Kasumi-1 (cell line): ENCODE data around the gene DDX31.

Source experiments
- DNase-seq, 2 experiments: peaks; one replicate each; lab custom pipeline; 2025; lab: John Stamatoyannopoulos, UW

Gene DDX31

GRCh38 chr9:132634327-132634726 lies 35.5 kb downstream of the DDX31 start:
- DNase-seq: no peak

- no peak for DNase-seq
Observed at GRCh38 chr9:132632413-132633129, 37.2 kb downstream of the DDX31 start.

GRCh38 chr9:132631685-132632084 lies 38.1 kb downstream of the DDX31 start:
- no peak for DNase-seq

GRCh38 chr9:132631280-132631679 lies 38.5 kb downstream of the DDX31 start:
- no peak for DNase-seq

- no peak for DNase-seq
Observed at GRCh38 chr9:132630811-132631210, 39.0 kb downstream of the DDX31 start.

- no peak for DNase-seq
Observed at GRCh38 chr9:132630116-132630515, 39.7 kb downstream of the DDX31 start.

- DNase-seq: no peak
Observed at GRCh38 chr9:132628746-132629145, 41.0 kb downstream of the DDX31 start.

GRCh38 chr9:132627594-132627993 lies 42.2 kb downstream of the DDX31 start:
- no peak for DNase-seq

- DNase-seq: no peak
Observed at GRCh38 chr9:132627106-132627505, 42.7 kb downstream of the DDX31 start.

GRCh38 chr9:132626285-132626684 lies 43.5 kb downstream of the DDX31 start:
- DNase-seq: no peak

GRCh38 chr9:132622159-132622558 lies 47.6 kb downstream of the DDX31 start:
- DNase-seq: no peak

GRCh38 chr9:132616725-132617124 lies 53.1 kb downstream of the DDX31 start:
- DNase-seq: no peak

GRCh38 chr9:132615774-132616173 lies 54.0 kb downstream of the DDX31 start:
- no peak for DNase-seq

- no peak for DNase-seq
Observed at GRCh38 chr9:132614324-132614723, 55.5 kb downstream of the DDX31 start.

GRCh38 chr9:132610661-132611060 lies 59.1 kb downstream of the DDX31 start:
- peak in 1 of 2 experiments; percentile 15 for DNase-seq

GRCh38 chr9:132609829-132610228 lies 60.0 kb downstream of the DDX31 start:
- DNase-seq: no peak

GRCh38 chr9:132609184-132609583 lies 60.6 kb downstream of the DDX31 start:
- no peak for DNase-seq

- no peak for DNase-seq
Observed at GRCh38 chr9:132606066-132606465, 63.7 kb downstream of the DDX31 start.

GRCh38 chr9:132605387-132605786 lies 64.4 kb downstream of the DDX31 start:
- DNase-seq: no peak

GRCh38 chr9:132602207-132602606 lies 67.6 kb downstream of the DDX31 start:
- DNase-seq: no peak

GRCh38 chr9:132600326-132600984 lies 69.3 kb downstream of the DDX31 start:
- no peak for DNase-seq

- DNase-seq: peak; percentile 46 to 58
Observed at GRCh38 chr9:132597073-132597775, 72.6 kb downstream of the DDX31 start.

GRCh38 chr9:132596200-132596599 lies 73.6 kb downstream of the DDX31 start:
- no peak for DNase-seq
